Mesodermal cell (in vitro differentiated cells): ENCODE measurements around the gene ZNF189.
"Not testable (repeated sequence)": the region's sequence is repeated elsewhere in the genome, so short reads cannot be mapped to it uniquely, and the experiment has no call there.

Experiments
- H3K27ac ChIP-seq: 2 replicates; pipeline ENCODE4 v1.7.0; 2013; ENCODE audit warnings: mild to moderate bottlenecking, low read depth, low read length, moderate library complexity; ENCODE audit not compliant: severe bottlenecking
- H3K36me3 ChIP-seq: 2 replicates; pipeline ENCODE4 v1.7.1; 2013; ENCODE audit warnings: mild to moderate bottlenecking, low read length, moderate library complexity; ENCODE audit not compliant: control insufficient read depth, insufficient read depth
- H3K4me1 ChIP-seq: one replicate; pipeline ENCODE4 v1.7.1; 2013; ENCODE audit warnings: mild to moderate bottlenecking, low read length; ENCODE audit not compliant: insufficient read depth, control insufficient read depth, poor library complexity, severe bottlenecking
- H3K4me3 ChIP-seq: 2 replicates; pipeline ENCODE4 v1.7.0; 2013; ENCODE audit warnings: low read length, control low read depth, mild to moderate bottlenecking; ENCODE audit not compliant: insufficient read depth, poor library complexity, severe bottlenecking; ENCODE audit errors: extremely low read depth
- H3K9me3 ChIP-seq: 2 replicates; pipeline ENCODE4 v1.7.1; 2013; ENCODE audit warnings: mild to moderate bottlenecking, low read length, moderate library complexity; ENCODE audit not compliant: control insufficient read depth
- WGBS, 2 experiments: methylation state at CpG; one replicate each; pipeline ENCODE4 v1.1.5; 2013; ENCODE audit warnings: missing lambda C conversion rate in 2 of 2; ENCODE audit not compliant: insufficient coverage in 2 of 2; 5-methylcytosine and 5-hydroxymethylcytosine counted together

Gene ZNF189

GRCh38 chr9:101381118-101381517 lies 17.5 kb upstream of the ZNF189 start:
- Histone ChIP-seq H3K4me3 (no peak overlapping the region), H3K27ac (no peak overlapping the region), H3K9me3 (peaks cover 7% of the 10 kb centered on the region), H3K4me1 (no peaks in the 10 kb centered on the region), H3K36me3 (no peaks in the 10 kb centered on the region)
- no CpG with 5 or more reads among the region's 3 CpGs for WGBS, 2 experiments

DNA sequence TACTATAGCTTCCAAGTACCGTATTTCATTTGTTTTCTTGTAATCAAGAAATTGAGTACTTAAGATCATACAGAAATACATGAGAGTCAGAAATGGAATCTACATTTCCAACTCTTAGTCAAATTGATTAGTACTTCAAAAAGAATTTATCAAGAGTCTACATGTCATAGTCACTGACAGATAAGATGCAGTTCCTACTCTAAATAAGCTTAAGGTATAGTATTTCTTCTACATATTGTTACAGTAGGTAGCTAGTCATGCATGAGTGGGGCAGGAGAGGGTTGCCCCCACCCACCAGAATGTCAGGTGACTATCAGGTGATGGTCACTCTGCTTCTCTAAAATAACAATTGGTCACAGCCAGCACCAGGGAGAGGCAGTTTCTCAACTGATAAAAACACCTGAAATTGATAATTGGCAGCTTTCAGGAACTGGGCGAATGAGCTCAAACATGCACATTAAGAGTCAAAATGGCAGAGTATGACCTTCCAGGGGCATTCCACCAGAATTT lies 16.8 kb upstream of the ZNF189 start:
- Histone ChIP-seq H3K4me1 (no peaks in the 10 kb centered on the region), H3K27ac (no peak overlapping the region), H3K36me3 (no peaks in the 10 kb centered on the region), H3K9me3 (peaks cover 7% of the 10 kb centered on the region), H3K4me3 (no peak overlapping the region)
- WGBS, 2 experiments: 92 to 100% methylated on average over 1 to 2 of the region's 2 CpGs

DNA sequence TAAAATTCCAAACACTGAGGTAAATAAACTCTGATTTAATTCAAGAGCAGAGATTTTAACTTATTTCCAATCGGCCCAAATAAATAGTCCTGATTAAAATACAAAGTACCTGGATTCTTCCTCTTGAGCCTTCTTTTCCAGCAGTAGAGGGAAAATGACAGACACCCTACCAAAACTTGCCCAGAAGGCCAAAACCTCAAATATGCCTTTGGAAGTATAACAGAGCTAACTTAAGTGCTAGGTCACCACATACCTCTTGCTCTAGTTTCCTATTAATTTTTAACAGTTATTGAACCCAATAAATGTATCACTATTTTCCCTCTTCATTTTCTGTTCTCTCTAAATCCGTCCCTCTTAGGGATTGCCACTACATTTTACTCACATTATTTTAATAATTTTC lies 15.3 kb upstream of the ZNF189 start:
- peaks cover 7% of the 10 kb centered on the region for H3K9me3 ChIP-seq
- WGBS, 2 experiments: 57% methylated on average over 1 of the region's 2 CpGs; no CpG with 5 or more reads in 1 of the 2 experiments
- H3K4me3 ChIP-seq: no peak overlapping the region
- no peaks in the 10 kb centered on the region for H3K4me1 ChIP-seq
- no peak overlapping the region for H3K27ac ChIP-seq
- H3K36me3 ChIP-seq: peaks cover under 1% of the 10 kb centered on the region

- not testable (repeated sequence) for H3K27ac ChIP-seq, H3K36me3 ChIP-seq, H3K4me1 ChIP-seq, H3K9me3 ChIP-seq, H3K4me3 ChIP-seq
- WGBS, 2 experiments: 93 to 99% methylated on average over 8 of the region's 11 CpGs
These were observed 13.6 kb upstream of the ZNF189 start, which contains the start of gene BAAT for GRCh38 chr9:101384873-101385536. TSS of gene BAAT (minus strand) at chr9:101385006. CDS start at chr9:101371404, 13,602 bp downstream.

DNA sequence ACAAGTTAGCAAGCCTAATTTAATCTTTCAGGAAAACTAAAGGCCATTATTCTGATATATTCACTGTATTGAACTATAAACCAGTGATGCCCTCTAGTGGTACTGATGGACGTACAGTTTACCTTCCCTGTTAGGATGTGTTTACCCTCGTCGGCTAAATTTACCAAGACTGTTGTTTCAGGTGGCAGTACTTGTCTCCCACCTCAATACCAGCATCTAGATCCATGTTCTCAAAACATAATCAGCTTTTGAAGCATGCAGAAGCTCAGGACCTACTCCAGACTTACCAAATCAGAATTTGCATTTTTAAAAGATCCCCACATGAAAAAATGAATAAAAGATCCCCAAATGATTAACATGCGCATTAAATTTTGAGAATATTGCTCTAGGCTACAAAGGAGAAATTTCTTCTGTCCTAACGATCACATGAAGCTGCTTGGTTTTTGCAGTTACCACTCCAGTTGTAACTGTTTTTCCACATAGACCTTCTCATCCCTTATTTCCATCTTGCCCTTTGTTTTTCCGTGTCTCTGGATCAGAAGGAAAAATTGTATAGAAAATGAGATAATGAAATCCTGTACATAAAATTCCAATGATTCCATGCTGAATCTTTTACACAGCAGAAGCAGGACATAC lies 10.7 kb upstream of the ZNF189 start:
- no peak overlapping the region for H3K27ac ChIP-seq
- WGBS, 2 experiments: 65% methylated on average over 5 of the region's 6 CpGs; no CpG with 5 or more reads in 1 of the 2 experiments

DNA sequence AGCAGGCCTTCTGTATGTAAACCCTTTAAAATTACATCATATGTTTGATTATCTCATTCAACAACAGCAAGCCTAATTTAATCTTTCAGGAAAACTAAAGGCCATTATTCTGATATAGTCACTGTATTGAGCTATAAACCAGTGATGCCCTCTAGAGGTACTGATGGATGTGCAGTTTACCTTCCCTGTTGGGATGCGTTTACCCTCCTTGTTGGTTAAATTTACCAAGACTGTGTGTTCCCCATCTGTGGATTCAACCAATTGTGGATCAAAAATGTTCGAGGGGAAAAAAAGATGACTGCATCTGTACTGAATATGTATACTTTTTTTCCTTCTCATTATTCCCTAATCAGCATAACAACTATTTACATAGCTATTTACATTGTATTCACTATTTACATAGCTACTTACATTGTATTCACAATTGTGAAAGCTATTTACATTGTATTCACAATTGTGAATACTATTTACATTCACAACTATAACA lies 10.1 kb upstream of the ZNF189 start:
- Histone ChIP-seq H3K36me3 (peaks cover 17% of the 10 kb centered on the region), H3K4me3 (no peak overlapping the region), H3K27ac (no peak overlapping the region), H3K4me1 (no peaks in the 10 kb centered on the region), H3K9me3 (peaks cover 13% of the 10 kb centered on the region)
- 75% methylated on average over 1 of the region's 2 CpGs; no CpG with 5 or more reads in 1 of the 2 experiments for whole genome bisulfite sequencing, 2 experiments

More for the DNA sequence above, 10.7 kb upstream of the ZNF189 start:
- Histone ChIP-seq H3K9me3 (peaks cover 11% of the 10 kb centered on the region), H3K36me3 (peaks cover 17% of the 10 kb centered on the region), H3K4me3 (no peak overlapping the region), H3K4me1 (no peaks in the 10 kb centered on the region)

DNA sequence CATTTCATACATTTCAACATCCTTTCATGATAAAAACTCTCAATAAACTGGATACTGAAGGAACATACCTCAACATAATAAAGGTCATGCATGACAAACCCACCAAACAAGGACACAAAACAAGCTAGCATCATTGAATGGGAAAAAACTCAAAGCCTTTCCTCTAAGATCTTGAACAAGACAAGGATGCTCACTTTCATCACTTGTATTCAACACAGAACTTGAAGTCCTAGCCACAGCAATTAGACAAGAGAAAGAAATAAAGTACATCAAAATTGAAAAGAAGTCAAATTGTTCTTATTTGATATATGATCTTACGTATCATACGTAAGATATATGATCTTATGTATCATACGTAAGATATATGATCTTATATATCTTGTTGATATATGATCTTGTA lies 5.5 kb upstream of the ZNF189 start:
- no CpG with 5 or more reads among the region's 3 CpGs for WGBS, 2 experiments
- H3K9me3 ChIP-seq: peaks cover 16% of the 10 kb centered on the region
- no peak overlapping the region for H3K4me3 ChIP-seq
- H3K4me1 ChIP-seq: no peaks in the 10 kb centered on the region
- H3K27ac ChIP-seq: no peak overlapping the region
- peaks cover 42% of the 10 kb centered on the region for H3K36me3 ChIP-seq

- no CpG with 5 or more reads among the region's 1 CpG for WGBS, 2 experiments
- no peak overlapping the region for H3K4me3 ChIP-seq
- no peak overlapping the region for H3K27ac ChIP-seq
These were observed 4.0 kb upstream of the ZNF189 start for GRCh38 chr9:101394687-101395086.

DNA sequence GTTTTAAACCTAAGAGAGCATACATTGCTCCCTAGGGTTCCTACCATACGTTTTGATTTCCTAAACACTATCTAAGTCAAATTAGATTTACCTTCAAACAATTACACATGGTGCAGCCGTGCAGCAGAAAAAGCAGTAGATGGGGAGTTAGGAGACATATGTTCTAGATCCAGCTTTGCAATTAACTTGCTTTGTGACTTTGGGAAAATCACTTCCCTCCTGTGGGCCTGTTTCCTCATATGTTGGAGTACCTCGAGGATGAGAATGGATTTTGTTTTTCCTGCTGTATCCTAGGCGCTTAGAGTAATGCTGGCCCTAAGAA lies 944 bp upstream of the ZNF189 start:
- Histone ChIP-seq H3K9me3 (peaks cover 15% of the 10 kb centered on the region), H3K36me3 (peaks cover 54% of the 10 kb centered on the region), H3K4me1 (peaks cover 4% of the 10 kb centered on the region), H3K4me3 (peak overlapping the region; percentile 87), H3K27ac (peak overlapping the region; percentile 65)
- WGBS, 2 experiments: 0 to 3% methylated on average over 2 of the region's 4 CpGs

More at GRCh38 chr9:101394687-101395086, 4.0 kb upstream of the ZNF189 start:
- Histone ChIP-seq H3K4me1 (peaks cover 1% of the 10 kb centered on the region), H3K36me3 (peaks cover 37% of the 10 kb centered on the region), H3K9me3 (peaks cover 16% of the 10 kb centered on the region)

DNA sequence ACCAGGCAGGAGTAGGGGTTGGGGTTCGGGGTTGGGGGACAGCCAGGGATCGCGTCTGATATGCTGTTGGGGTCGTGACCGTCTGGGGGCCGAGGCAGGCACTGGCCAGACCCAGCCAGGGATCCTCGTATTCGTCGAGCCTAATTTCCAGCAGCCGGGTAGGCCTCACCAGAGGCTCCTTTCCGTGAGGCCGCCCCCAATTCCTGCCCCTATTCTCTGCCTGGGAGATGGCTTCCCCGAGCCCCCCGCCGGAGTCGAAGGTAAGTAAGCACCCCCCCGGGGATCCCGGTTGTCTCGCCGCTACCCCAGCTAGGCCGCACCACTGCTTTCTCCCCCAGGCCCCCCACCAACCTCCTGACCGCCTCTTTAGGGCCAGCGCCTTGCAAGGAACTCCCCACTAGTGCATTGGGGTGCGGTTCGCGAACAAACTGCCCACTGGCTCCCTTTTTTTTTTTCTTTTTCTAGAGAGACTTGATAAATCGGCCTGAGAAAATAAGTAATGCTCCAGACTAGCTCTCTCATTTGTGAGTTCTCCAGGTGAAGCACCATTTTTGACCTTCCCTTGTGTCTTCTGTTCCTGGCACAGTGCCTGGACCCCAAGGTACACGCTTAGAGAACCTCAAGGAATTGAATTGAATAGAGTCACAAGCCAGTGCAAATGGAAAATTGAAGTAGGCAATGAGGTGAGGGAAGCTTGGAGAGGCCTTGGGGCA lies 435 bp downstream of the ZNF189 start:
- H3K36me3 ChIP-seq: peaks cover 63% of the 10 kb centered on the region
- H3K9me3 ChIP-seq: peaks cover 20% of the 10 kb centered on the region
- 3 to 4% methylated on average over 11 to 17 of the region's 28 CpGs for WGBS, 2 experiments

More for the DNA sequence above, 435 bp downstream of the ZNF189 start:
- Histone ChIP-seq H3K4me1 (peaks cover 4% of the 10 kb centered on the region), H3K27ac (peak overlapping the region; percentile 26), H3K4me3 (peak overlapping the region; percentile 87)
